ENCODE data around the gene RUNDC3A.

The RUNDC3A gene

DNA sequence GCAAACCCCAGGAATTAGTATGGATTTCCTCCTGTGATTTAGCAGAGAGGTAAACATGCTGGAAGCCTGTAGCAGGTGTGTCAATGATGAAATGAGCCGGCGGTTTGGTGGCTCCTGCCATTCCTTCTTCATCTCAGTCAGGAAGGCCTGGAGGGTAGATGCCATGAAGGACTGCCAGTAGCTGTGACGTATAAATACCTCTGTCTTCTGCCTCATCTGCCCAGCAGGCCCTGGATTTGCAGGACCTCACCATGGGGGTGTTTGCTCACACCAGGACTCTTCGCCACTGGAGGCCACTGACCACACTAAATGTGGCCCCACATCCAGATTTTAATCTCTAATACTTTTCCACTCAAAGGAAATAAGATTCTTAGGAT is 24.4 kb upstream of the RUNDC3A start:
- DNase-seq: no peak

GRCh38 chr17:44287651-44288050 is 20.8 kb upstream of the RUNDC3A start:
- no peak for DNase-seq

GRCh38 chr17:44293509-44294226 is 14.7 kb upstream of the RUNDC3A start:
- no peak for DNase-seq

GRCh38 chr17:44297975-44298374 is 10.4 kb upstream of the RUNDC3A start:
- no peak for DNase-seq

DNA sequence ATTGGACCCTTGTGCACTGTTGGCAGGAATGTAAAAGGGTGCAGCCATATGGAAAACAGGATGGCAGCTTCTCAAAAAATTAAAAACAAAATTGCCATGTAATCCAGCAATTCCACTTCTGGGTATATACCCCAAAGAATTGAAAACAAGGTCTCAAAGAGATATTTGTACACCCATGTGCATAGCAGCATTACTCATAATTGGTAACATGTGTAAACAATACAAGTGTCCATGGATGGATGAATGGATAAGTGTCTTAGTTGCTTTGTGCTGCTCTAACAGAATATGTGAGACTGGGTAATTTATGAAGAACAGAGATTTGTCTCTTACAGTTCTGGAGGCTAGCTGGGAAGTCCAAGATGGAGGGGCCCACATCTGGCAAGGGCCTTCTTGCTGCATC is 3.8 kb upstream of the RUNDC3A start:
- DNase-seq: no peak

DNA sequence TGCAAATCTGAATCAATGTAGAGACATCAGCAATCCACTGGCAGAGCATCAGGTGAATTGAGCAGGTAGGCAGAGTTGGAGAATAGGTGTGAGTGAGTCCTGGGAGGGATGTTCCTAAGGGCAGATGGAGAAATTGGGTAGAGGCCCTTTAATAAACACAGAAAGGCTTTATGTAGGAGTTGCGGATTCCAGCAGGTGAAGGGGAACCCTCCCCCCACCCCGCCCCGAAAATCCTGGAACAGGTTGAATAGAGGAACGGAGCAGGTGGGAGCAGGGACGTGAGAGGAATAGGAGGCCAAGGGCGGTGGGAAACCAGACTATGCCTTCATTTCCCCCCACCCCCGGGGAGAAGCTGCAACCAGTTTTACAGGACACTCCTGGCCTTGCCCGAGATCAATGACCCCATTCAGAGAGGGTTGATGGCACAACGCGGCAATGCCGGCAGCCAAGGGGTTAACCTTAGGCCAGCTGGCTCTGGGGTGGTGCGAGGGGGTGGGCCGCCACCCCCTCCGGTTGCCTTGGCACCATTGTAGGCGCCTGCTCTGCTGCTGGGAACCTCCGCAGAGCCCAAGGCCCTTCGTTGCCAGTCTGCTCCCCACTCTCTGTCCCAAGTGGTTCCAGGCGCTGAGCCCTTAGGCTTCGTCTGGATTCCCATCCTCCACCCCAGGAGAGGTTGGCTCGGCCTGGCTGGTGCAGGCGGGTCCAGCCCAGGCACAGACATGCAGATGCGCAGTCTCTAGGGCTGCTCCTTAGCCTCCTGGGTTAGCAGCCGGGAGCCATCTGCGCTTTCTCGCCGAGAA is 814 bp upstream of the RUNDC3A start:
- no peak for DNase-seq

DNA sequence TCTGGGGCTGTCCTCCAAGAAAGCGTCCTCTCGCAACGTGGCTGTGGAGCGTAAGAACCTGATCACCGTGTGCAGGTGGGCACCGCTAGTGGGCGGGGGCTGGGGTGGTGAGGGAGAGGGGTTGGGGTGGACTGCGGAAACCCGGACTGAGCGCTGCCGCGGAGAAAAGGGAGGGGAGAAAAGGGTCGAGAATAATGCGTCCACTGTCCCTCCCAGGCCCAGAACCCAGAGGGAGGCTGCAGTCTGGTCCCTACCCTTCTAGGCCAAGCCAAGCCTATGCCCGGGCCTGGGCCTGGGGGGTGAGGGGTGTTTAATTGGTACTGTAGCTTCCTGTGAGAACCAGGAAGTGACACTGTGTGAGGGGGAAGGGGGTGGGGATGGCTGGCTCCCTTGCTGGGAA is 464 bp downstream of the RUNDC3A start:
- DNase-seq: no peak

GRCh38 chr17:44309472-44309871 is 1.1 kb downstream of the RUNDC3A start:
- no peak for DNase-seq

DNA sequence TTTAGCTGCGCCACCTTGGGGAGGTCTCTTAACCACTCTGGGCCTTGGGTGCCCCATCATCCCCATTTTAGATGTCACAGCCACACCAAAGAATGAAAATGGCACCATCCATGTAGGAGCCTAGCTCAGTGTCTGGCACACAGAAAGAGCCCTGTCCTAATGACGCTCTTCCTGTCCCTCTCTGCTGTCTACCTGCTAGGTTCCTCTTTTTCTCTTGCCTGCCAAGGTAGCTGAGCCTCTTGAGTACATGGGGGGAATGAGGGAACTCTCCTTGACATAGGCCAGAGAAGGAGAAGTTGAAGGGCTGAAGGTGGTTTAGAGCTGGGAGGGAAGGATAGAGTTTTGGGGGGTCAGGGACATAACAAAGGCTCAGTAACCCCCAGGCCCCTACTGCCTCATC is 1.8 kb downstream of the RUNDC3A start:
- no peak for DNase-seq

DNA sequence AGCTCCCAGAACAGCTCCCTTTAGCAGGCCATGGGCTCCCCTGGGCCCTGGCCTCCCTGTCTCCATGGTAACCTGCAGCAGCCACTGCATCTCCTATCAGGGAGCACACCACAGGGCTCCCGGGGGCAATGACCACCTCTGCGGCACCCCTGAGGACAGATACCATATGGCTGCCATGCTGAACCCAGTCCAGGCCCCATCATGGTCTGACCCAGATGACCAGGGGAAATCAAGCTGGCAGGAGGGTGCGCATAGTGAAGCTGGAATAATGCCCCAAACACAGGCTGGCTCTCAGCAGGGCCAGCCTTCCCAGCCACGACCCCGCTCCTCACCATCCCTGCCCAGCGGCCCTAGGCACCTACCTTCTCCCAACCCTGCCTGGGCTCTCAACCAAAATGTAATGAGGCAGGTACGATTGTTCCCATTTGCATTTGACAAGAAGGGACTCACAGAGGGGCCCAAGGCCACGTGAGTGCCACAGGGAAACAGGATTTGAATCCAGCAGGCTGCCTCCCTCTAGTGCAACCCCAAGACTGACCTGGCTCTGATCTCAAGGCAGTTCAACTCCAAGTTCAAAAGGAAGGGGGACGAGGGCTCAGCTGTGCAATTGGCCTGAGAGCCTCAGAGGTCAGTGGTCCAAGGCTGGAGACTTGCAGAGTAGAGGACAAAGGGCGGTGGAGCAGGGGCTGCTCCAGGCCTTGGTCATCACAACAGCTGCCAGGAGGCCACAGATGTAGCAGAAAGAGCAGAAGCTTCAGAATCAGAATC is 2.4 kb downstream of the RUNDC3A start:
- no peak for DNase-seq

- no peak for DNase-seq
These were observed 3.3 kb downstream of the RUNDC3A start for GRCh38 chr17:44311562-44312181.

DNA sequence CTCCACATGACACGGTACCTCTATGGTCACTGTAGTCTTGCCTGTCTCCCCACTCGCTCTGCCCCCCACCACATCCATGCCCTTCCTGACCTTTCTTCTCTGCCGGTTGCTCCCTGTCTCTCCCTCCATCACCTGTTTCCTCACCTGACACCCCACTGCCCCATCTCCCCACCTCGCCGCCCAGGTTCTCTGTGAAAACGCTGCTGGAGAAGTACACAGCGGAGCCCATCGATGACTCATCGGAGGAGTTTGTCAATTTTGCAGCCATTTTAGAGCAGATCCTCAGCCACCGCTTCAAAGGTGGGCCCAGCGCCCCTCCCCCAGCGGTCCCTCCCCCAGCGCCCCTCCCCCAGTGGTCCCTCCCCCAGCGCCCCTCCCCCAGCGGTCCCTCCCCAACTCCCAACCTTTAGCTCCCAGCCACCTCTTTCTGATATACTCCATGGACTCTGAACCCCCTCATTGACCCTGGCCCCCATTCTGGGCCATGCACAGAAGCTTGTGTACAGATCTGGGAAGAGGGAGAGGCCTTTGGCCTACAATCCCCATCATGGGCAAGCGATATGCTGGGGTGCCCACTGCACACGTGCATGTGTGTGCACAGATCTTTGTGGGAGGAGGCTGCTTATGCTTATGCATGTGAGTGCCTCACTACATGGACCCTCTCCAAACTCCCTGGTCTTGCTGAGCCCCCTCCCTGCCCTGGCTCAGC is 4.1 kb downstream of the RUNDC3A start:
- DNase-seq: no peak

DNA sequence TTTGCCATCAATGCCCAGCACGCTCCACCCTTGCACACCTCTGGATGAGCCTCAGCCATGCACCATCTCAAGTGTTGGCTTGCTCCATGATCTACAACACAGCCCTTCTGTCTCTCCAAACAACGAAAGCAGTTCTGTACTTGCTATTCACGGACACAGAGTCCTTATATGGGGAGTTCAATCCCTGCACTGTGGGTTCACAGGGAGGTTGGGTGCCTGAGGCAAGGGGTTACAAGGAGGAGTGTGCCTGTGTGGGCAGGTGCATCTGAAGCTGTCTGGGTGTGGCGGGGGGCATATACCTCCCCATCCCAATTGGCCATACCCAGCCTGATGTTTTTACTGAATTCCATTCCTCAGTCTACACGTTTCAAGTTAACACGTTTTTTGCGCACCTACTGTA is 5.6 kb downstream of the RUNDC3A start:
- DNase-seq: no peak

DNA sequence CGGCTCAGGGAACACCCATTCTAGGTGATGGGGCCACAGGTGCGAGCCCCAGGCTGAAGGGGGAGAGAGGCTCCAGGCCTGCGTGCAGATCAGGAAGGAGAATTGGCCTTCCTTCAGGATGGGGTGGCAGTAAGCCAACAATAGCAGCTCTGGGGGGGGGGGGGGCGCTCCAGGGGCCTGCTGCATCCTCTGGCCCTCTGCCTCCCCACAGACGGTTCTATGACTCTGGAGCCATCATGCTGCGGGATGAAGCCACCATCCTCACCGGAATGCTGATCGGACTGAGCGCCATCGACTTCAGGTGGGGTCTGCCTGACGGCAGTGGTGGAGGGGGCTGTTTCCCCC is 6.1 kb downstream of the RUNDC3A start:
- no peak for DNase-seq

- DNase-seq: no peak
These were observed 6.7 kb downstream of the RUNDC3A start for GRCh38 chr17:44314869-44315661.

- DNase-seq: no peak
These were observed 7.6 kb downstream of the RUNDC3A start for GRCh38 chr17:44315760-44316731.

DNA sequence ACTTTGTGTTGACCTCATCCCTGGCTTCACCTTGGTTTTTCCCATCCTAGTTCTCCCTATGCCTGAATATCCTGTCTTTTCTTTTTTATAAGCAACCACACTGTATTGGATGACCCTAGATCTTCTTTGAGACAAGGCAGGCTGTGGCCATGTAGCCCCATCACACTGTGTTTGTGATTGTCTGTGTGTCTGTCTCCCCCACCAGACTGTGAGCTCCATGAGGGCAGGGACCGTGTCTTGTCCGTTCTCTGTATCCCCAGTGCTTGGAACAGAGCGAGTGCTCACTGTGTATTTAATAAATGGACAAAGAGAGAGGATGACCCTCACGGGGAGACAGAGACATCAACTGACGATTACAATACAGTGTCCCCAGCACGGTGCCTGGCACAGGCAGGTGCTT is 9.1 kb downstream of the RUNDC3A start:
- DNase-seq: no peak

GRCh38 chr17:44318077-44318892 is 9.9 kb downstream of the RUNDC3A start:
- no peak for DNase-seq

- DNase-seq: no peak
These were observed 11.7 kb downstream of the RUNDC3A start for GRCh38 chr17:44320066-44320465.

All from KG1 (cell line).